HepG2 (cell line): ENCODE measurements around the gene NFKB2. TPM values are rescaled to one million over a fixed set of nuclear protein-coding genes. Genes with fewer than 3 reads are reported as not detected.
A peak's percentile ranks its signal among the peaks of the same experiment; 100 is the strongest.

Source experiments
- ARNT2 ChIP-seq: sonication (generic); formaldehyde crosslinking; IDR thresholded peaks from 2 replicates; pipeline ENCODE4 v1.8.0; 2022; ENCODE audit warnings: mild to moderate bottlenecking, low read depth, missing genetic modification reagents, moderate library complexity
- GABPA ChIP-seq, 2 experiments: IDR thresholded peaks; 2 replicates each; pipeline ENCODE4 v1.6.1; 2011 to 2016; ENCODE audit warnings: low read depth in 2 of 2, low read length in 1 of 2, missing biosample characterization in 1 of 2, missing genetic modification characterization in 1 of 2
- KLF11 ChIP-seq: IDR thresholded peaks from 2 replicates; pipeline ENCODE4 v1.6.1; 2016; ENCODE audit warnings: missing compliant biosample characterization
- MIER3 ChIP-seq: IDR thresholded peaks from 2 replicates; pipeline ENCODE4 v1.6.1; 2016; ENCODE audit warnings: missing compliant biosample characterization, borderline replicate concordance
- MXD4 ChIP-seq: IDR thresholded peaks from 2 replicates; pipeline ENCODE4 v1.6.1; 2016; ENCODE audit warnings: mild to moderate bottlenecking, missing biosample characterization, missing genetic modification reagents
- NFRKB ChIP-seq: fragments of 450-650 bp; IDR thresholded peaks from 2 replicates; pipeline ENCODE4 v1.6.1; 2017
- POLR2AphosphoS2 ChIP-seq: IDR thresholded peaks from 2 replicates; pipeline ENCODE4 v1.6.1; 2011; ENCODE audit warnings: low read depth, low read length, improper control_type of control experiment
- SNAPC2 ChIP-seq: sonication (generic); formaldehyde crosslinking; IDR thresholded peaks from 2 replicates; pipeline ENCODE4 v1.8.1; 2022; ENCODE audit warnings: mild to moderate bottlenecking, missing genetic modification reagents
- SUZ12 ChIP-seq: fragments of 150-350 bp; IDR thresholded peaks from 2 replicates; pipeline ENCODE4 v1.6.1; 2014; ENCODE audit warnings: low read depth, low read length
- ZNF234 ChIP-seq: sonication (generic); formaldehyde crosslinking; conservative IDR thresholded peaks from 2 replicates; pipeline ENCODE4 v1.5.1; 2020; ENCODE audit warnings: mild to moderate bottlenecking, missing genetic modification reagents
- ZNF766 ChIP-seq: sonication (generic); formaldehyde crosslinking; IDR thresholded peaks from 2 replicates; pipeline ENCODE4 v1.5.0; 2020; ENCODE audit warnings: missing genetic modification reagents, borderline replicate concordance
- ZNF839 ChIP-seq: sonication (generic); formaldehyde crosslinking; IDR thresholded peaks from 2 replicates; pipeline ENCODE4 v1.4.0; 2020; ENCODE audit warnings: missing genetic modification reagents, mild to moderate bottlenecking, borderline replicate concordance
- polyA plus RNA-seq, 8 experiments: library from polyadenylated mRNA; depleted of rRNA in 3 of 8; stranded (reverse) in 7 of 8; unstranded in 1 of 8; fragments of >200 nt; fragmentation: Illumina TruSeq in 4 of 8; extraction: Trizol in 4 of 8; gene quantifications; 2 replicates each; pipeline versions ENCODE4 v1.2.1 to v1.2.3, GENCODE V29; 2011 to 2016; ENCODE audit warnings: low read depth in 4 of 8, missing spikeins in 1 of 8, mixed read lengths in 1 of 8; ENCODE audit not compliant: insufficient read depth in 1 of 8
- total RNA-seq, 5 experiments: library from RNA; depleted of rRNA; stranded (reverse); fragments of >200 nt; fragmentation: Illumina TruSeq; extraction: Trizol; gene quantifications; 2 replicates each; pipeline ENCODE4 v1.2.3, GENCODE V29; 2016; ENCODE audit warnings: low read depth in 1 of 5
- TF ChIP-seq, protein P1 (sequence below): sonication (generic); formaldehyde crosslinking; IDR thresholded peaks from 2 replicates; pipeline ENCODE4 v1.5.1; 2020; ENCODE audit warnings: mild to moderate bottlenecking, missing genetic modification reagents, moderate library complexity
- TF ChIP-seq, protein P2 (sequence below): sonication (generic); formaldehyde crosslinking; IDR thresholded peaks from 2 replicates; pipeline ENCODE4 v1.4.0; 2020; ENCODE audit warnings: missing genetic modification reagents
- TF ChIP-seq, protein P3 (sequence below): sonication (generic); formaldehyde crosslinking; IDR thresholded peaks from 2 replicates; pipeline ENCODE4 v1.4.0; 2020; ENCODE audit warnings: mild to moderate bottlenecking, missing genetic modification reagents

Gene NFKB2
- total and polyA plus RNA-seq, 2 of the 13 experiments (the other 11 are each of a cell fraction or from before 2014, with no cell fraction given): 7.7 to 12.5 TPM

DNA sequence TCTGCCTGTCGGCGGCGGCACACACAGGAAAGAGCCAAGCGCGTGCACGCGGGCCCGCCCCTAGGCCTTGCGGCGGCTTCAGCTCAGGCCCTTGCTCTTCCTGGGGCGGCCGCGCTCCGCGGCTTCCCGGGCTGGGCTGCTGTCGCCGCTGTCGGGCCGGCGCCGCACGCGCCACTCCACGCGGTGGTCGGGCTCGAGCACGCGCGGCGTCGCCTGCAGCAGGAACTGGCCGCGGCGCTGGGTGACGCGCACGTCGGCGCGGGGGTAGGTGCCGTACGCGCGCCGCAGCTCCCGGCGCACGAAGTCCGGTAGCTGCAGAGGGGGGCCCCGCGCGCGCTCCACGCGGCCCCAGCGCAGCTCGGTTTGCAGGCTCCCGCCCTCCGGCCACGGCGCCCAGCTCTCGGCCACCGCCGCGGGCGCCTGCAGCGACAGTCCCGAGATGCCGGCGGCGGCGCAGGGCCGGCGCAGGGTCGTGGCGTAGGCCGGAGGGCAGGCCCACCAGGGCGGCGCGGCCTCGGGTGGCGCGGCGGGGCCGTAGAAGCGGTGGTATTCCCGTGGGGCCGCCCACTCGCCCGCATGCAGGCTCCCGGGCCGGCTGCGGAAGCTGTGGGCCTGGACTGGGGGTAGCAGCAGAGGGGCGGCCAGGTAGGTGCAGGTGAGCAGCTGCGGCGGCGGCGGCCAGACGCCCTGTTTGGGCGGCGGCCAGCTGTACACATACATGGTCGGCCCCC, 55.0 kb downstream of the NFKB2 start (continued):
- TF ChIP-seq, protein P1, sequence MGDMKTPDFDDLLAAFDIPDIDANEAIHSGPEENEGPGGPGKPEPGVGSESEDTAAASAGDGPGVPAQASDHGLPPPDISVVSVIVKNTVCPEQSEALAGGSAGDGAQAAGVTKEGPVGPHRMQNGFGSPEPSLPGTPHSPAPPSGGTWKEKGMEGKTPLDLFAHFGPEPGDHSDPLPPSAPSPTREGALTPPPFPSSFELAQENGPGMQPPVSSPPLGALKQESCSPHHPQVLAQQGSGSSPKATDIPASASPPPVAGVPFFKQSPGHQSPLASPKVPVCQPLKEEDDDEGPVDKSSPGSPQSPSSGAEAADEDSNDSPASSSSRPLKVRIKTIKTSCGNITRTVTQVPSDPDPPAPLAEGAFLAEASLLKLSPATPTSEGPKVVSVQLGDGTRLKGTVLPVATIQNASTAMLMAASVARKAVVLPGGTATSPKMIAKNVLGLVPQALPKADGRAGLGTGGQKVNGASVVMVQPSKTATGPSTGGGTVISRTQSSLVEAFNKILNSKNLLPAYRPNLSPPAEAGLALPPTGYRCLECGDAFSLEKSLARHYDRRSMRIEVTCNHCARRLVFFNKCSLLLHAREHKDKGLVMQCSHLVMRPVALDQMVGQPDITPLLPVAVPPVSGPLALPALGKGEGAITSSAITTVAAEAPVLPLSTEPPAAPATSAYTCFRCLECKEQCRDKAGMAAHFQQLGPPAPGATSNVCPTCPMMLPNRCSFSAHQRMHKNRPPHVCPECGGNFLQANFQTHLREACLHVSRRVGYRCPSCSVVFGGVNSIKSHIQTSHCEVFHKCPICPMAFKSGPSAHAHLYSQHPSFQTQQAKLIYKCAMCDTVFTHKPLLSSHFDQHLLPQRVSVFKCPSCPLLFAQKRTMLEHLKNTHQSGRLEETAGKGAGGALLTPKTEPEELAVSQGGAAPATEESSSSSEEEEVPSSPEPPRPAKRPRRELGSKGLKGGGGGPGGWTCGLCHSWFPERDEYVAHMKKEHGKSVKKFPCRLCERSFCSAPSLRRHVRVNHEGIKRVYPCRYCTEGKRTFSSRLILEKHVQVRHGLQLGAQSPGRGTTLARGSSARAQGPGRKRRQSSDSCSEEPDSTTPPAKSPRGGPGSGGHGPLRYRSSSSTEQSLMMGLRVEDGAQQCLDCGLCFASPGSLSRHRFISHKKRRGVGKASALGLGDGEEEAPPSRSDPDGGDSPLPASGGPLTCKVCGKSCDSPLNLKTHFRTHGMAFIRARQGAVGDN: peak; percentile 84
- peak; percentile 76; the same call in 1 of the 2 replicates for TF ChIP-seq ZNF766
- no peak for TF ChIP-seq NFRKB
- TF ChIP-seq, protein P2, sequence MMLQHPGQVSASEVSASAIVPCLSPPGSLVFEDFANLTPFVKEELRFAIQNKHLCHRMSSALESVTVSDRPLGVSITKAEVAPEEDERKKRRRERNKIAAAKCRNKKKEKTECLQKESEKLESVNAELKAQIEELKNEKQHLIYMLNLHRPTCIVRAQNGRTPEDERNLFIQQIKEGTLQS (CRISPR knock-in tag): no peak
- TF ChIP-seq, protein P3, sequence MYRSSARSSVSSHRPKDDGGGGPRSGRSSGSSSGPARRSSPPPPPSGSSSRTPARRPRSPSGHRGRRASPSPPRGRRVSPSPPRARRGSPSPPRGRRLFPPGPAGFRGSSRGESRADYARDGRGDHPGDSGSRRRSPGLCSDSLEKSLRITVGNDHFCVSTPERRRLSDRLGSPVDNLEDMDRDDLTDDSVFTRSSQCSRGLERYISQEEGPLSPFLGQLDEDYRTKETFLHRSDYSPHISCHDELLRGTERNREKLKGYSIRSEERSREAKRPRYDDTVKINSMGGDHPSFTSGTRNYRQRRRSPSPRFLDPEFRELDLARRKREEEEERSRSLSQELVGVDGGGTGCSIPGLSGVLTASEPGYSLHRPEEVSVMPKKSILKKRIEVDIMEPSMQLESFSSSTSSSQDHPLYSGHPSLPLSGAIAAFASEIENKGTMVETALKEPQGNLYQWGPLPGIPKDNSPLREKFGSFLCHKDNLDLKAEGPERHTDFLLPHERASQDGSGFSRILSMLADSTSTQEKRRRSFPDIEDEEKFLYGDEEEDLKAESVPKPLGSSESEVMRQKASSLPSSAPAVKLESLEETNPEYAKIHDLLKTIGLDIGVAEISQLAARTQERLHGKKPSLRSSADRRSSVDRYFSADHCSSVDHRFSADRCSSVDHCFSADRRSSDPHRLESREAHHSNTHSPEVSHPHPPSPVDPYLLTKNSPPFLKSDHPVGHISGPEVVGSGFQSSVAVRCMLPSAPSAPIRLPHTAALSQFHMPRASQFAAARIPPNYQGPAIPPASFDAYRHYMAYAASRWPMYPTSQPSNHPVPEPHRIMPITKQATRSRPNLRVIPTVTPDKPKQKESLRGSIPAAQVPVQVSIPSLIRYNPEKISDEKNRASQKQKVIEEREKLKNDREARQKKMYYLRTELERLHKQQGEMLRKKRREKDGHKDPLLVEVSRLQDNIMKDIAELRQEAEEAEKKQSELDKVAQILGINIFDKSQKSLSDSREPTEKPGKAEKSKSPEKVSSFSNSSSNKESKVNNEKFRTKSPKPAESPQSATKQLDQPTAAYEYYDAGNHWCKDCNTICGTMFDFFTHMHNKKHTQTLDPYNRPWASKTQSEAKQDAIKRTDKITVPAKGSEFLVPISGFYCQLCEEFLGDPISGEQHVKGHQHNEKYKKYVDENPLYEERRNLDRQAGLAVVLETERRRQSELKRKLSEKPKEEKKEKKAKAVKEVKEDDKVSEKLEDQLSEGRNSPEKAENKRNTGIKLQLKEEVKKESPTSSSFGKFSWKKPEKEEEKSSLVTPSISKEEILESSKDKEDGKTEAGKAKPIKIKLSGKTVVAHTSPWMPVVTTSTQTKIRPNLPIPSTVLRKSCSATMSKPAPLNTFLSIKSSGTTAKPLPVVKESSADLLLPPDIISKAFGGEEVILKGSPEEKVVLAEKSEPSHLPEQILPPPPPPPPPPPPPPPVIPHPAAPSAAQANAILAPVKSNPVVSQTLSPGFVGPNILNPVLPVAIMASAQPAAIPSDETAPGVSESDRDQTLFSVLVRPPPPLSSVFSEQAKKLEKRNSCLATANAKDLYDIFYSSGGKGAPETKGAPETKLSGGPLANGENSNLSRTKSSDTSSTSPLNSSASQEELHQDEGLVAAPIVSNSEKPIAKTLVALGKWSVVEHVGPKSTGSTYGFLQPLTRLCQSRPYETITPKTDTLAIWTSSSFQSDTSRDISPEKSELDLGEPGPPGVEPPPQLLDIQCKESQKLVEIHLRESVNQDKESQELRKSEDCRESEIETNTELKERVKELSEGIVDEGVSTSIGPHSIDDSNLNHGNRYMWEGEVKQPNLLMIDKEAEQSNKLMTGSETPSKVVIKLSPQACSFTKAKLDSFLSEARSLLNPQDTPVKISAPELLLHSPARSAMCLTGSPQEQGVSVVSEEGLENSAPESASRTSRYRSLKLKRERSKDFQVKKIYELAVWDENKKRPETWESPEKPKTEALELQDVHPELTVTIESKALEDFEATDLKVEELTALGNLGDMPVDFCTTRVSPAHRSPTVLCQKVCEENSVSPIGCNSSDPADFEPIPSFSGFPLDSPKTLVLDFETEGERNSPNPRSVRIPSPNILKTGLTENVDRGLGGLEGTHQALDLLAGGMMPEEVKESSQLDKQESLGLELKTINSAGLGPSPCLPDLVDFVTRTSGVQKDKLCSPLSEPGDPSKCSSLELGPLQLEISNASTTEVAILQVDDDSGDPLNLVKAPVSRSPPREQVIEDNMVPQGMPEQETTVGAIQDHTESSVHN (CRISPR knock-in tag): no peak
- TF ChIP-seq SUZ12: no peak
- no peak for TF ChIP-seq GABPA (IDR thresholded peaks at IDR 0.05; ENCODE audit: low read depth, low read length)
- TF ChIP-seq GABPA (CRISPR knock-in tag; IDR thresholded peaks at IDR 0.05; ENCODE audit: low read depth): no peak
- peak; percentile 86; the same call in 1 of the 2 replicates for TF ChIP-seq ARNT2 (CRISPR knock-in tag)
- peak; percentile 65; the same call in 1 of the 2 replicates for TF ChIP-seq MXD4 (CRISPR knock-in tag)
- no peak for TF ChIP-seq POLR2AphosphoS2
- peak; percentile 77; the same call in 1 of the 2 replicates for TF ChIP-seq SNAPC2 (CRISPR knock-in tag)
- TF ChIP-seq ZNF234 (CRISPR knock-in tag): no peak
- no peak for TF ChIP-seq MIER3
- TF ChIP-seq ZNF839 (CRISPR knock-in tag): peak; percentile 63; the same call in 1 of the 2 replicates
- no peak for TF ChIP-seq KLF11
